Stimulated activated CD4-positive, alpha-beta T cell treated with anti-CD3 and anti-CD28 coated beads, TNF-alpha, amount 100 ng/mL, for 1 hour (primary cell): ENCODE data around the gene ST6GALNAC6.

Experiments used
- DNase-seq, 3 donors: peaks; one replicate each; pipeline ENCODE4 v3.0.0-alpha.2; 2020; ENCODE audit warnings: low read depth in 3 of 3, low spot score in 1 of 3

Gene ST6GALNAC6, protein sequence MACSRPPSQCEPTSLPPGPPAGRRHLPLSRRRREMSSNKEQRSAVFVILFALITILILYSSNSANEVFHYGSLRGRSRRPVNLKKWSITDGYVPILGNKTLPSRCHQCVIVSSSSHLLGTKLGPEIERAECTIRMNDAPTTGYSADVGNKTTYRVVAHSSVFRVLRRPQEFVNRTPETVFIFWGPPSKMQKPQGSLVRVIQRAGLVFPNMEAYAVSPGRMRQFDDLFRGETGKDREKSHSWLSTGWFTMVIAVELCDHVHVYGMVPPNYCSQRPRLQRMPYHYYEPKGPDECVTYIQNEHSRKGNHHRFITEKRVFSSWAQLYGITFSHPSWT

DNA sequence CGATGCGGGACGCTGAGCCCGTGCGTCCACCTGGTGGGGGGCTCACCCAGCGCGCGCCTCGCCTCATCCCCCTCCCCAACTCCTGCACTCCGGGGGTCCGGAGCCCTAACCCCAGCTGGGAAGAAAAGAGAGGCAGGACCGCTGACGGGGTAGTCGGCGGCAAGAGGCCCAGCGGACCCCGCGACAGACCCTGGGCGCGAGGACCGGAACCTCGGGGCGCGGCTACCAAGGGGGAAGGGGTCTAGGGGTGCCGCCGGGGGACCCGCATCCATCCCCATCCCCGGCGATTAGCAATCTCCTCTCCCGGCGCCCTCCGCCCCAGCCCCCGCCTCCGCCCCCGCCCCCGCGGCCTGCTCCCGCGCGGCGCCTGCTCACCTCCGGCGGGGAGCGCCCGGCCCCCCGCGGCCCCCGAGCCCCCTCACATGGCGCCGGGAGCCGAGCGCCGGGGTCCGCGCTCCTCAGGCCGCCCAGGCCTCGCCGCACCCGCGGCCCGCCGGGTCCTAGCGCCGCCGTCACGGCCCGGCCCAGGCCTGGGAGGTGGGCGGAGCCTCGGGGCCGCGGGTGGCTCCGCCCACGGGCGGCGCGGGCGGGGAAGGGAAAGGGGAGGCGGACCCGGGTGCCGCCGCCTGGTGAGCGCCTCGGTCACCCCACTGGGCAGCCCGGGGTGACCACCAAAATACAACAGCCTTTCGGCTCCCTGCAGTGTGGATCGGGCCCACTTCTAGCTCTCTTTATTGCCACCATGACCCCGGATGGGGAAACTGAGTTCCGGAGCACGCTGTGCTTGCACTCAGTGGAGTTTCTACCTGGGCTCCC, at the start of gene ST6GALNAC6:
TSS of gene ST6GALNAC6 (minus strand) at position 476 of the 816 bp plus-strand sequence. CDS start 1,622 bp downstream, outside the sequence.
- DNase-seq: peak in 1 of 3 donors; percentile 70

DNA sequence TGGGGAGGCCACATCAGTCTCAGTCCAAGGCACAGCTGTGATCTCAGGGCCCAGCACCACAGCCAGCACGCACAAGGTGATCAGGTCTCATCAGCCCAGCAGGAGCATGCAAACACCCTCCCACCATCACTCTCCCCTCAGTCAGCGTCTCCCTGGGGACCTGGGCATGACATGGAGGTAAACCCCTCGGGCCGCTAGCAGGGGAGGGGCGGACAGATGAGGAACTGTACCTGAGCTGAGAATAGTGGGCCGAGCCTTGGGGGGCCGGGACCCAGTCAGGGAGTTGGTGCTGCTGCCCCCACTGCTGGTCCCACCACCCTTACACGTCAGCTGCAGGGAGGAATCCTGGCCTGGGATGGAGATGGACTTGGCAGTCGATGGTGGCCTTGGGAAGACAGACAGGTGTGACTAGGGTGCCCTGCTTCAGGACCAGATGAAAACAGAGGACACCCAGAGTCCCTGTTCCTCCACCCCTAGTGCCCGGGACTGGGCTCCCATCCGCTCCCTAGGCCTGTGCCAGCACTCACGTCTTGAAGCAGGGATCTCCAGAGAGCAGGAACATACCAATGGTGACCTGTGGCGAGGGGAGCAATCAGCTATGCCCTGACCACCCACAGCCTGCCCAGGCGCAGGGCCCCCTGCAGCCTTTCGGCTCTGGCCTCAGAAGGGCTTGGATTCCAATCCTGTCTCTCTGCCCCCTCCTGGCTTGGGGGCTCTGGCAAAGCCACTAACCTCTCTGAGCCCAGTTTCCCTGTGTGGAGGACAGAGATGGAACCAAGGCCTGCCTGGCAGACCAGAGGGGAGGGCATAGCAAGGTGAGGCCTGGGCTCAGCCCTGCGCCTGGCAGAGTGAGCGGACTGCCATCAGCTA, 48.7 kb upstream of the ST6GALNAC6 start:
- no peak for DNase-seq

DNA sequence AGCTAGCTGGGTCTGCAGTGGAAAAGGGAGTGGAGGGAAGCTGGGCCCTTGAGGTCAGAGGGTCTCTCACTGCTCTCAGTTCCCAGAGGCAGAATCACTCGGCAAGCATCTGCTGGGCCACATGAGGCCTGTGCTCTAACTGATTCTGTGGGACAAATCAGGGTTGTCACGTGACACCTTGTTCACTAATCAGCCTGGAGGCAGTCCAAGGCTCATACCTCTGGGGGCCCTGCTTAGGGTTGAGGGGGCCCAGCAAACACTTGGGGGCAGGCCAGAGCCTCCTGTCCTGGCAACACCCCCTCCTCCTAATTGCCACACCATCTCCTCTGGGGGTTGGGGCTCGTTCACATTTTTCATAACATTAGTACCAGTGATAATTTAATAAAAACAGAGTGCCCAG, 47.3 kb upstream of the ST6GALNAC6 start:
- DNase-seq: no peak

DNA sequence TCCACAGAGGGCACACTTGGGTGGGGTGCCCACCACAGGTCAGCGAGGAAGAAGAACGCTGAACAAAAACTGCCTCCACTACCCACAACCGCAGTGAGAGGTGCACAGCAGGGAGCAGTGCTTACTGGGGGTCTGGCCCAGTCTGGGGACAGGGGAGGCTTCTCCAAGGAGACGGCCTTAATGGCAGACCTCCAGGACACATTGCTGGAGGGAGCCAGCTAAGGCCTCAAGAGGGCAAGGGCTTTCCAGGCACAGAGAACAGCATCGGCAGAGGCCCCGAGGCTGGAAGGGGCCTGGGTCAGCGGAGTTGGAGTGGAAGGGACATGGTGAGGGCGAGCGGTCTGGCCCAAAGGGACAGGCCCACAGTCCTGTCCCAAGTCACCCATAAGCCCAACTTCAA, 46.5 kb upstream of the ST6GALNAC6 start:
- DNase-seq: no peak

DNA sequence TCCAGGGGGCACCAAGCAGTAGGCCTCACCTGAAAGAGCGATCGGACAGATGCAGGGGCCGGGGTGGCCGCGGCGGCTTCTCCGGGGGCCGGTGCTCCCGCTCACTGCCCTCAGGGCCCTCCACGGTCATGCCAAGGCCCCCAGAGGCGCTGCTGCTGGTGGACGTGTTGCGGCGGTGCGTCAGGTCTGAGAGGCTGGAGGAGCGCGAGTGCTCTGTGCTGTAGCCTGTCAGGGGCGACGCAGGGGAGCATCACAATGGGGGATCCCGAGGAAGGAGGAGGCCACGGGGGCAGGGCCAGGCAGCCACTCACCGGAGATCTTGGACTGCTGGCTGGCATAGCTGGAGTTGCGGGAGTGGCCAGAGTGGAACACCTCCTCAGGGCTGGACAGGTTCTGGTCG, 45.9 kb upstream of the ST6GALNAC6 start:
- DNase-seq: no peak

DNA sequence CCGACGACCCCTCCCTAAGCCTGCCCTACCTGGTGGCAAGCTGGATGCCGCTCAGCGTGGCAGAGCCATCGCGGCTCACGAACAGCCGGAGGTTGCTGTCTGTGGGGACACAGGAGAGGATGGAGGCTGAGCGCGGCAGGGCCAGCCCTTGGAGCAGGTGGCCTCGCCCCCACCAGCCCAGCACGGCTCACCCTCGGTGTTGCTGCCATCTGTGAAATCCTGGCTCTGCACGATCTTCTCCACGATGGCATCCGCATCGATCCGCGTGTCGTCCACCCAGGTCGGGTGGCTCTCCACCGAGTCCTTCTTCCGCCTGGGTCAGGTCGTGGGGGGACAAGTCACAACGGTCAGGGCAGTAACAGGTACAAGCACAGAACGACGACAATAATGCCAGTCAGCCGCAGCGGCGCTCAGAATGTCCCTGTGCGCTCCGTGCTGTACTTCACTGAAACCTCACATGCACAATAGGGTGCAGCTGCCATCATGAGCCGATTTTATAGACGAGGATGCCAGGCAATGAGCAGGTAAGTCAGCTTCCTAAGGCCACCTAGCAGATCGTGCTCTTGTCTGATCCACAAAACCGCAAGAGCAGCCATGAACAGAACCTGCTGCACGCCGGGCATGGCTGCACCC, 45.3 kb upstream of the ST6GALNAC6 start:
- no peak for DNase-seq

DNA sequence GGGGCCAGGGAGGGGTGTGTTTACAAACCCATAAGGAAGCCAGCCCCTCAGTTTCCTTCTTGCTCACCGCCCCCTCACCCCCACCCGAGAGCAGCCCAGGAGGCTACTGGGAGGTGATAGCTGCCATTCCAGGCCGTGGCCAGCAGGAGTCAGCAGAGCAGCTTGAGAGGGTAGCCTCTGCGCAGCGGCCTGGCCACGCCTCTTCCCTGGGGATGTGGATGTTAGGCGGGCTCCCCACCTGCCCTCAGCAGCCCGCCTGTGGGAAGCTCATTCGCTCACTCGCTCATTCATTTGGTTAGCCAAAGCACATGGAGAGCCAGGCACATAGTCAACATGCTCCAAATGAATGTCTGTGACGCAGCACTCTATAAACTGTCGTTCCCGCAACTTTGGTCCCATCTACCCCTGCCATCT, 44.3 kb upstream of the ST6GALNAC6 start:
- peak in 2 of 3 donors; percentile 60 to 72 for DNase-seq

DNA sequence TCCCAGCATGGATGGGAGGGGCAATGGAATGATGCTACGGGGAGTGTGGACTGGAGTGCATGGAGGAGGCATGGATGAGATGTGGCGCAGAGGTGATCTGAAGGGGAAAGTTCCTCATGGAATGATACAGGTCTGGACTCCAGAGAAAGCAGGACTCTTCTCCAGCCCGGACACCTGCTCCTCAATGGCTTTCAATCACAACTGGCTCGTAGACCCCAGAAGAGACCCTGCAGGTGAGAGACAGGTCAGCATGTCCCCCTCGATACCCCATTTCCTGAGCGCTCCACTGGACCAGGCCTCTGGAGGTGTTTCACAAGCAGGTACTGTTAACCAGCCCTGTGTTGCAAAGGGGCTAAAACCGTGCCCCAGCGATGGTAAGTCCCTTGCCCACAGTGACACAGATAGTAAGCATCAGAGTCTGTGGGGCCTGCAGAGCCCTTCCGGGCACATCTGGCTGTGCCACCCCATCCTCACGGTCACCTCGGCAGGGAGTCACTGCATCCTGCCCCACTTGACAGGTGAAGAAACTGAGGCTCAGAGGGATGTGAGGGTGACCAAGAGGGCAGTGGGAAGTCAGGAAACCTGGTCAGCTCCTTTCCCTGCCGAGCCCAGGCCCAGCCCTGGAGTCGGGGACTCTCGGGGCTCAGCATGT, 43.7 kb upstream of the ST6GALNAC6 start:
- no peak for DNase-seq

DNA sequence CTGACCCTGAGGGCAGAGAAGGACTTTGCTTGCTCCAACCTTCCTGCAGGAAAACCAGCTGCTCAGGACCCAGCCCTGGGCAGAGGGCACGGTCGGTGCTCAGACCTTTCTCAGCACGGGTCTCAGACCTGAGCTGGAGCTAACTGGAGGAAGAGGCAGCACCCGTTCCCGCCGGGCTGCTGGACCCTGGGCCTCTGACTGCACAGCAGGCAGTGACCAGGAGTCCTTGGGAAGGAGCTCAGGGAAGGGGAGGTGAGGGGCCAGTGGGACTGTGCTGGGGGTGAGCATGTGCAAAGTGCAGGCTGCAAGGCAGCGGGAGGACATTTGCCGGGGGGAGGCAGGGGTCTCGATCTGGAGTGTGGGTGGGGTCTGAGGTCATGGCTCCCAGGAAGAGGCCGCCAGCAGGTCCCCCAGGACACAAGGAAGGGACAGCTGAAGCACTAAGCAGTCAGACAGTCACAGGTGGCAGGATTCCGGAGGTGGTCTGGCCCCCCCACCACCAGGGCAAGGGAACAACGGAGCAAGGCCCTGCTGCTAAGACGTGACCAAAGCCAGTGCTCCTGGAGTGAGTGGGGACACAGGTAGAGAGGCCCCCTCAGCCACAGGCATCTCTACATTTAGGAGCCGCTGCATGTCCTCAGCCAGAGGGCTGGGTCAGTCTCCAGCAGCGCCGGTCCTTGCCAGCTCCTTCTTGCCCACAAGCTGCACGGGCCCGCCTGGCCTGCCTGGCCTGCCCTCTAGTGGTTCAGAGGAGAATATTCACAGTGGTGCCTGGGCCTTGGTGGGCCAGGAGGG, 43.0 kb upstream of the ST6GALNAC6 start:
- no peak for DNase-seq

DNA sequence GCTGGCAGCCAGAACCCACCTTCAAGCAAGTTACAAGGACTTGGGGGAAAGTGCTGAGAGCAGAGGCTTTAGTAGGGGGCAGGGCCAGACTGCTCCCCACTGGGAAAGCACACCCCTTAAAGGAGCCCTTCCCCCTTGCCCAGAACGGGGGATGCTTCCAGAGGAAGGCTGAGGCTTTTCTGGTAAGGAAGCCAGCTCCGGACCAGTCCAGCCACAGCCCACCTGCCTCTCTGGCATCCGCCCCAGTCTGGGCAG, 42.5 kb upstream of the ST6GALNAC6 start:
- DNase-seq: no peak

DNA sequence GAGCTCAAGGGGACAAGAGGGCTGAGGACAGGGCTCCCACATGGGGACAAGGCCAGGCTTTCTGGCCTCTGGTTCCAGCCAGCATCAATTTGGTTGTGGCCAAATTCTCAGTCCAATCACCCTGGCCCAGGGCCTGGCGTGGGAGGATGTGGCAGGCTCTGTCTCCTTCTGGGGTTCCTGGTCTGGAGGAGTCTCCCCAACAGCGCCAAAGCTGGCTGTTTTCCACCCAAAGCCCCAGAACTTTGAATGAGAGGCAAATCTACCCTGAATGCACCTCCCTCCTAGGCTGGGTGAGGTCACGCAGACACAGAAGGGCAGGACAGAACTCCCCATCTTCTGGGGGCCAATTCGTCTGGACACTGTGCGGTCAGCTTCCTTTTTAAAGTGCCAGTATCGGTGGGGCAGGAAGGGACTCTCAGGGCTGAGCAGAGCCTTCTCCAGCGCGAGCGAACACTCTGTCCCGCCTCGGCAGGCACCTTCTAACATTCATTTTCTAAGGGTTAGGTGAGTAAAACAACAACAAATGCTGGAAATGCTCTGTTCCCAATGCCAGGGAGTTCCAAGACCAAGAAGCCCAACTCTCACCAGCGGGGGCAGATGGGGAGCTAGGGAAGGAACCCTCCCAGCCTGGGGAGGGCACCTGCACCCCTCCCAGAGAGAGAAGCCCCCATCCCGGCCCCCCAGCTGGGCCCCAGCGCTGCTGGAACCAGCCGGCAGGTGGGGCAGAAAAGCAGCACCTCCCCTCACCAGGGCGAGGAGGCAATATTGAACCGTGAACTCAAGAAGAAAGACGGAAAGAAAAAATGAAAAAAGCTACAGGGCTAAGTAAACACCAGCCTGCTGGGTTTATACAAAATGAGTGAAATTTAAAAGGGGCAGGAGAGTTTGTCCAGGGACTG, 41.9 kb upstream of the ST6GALNAC6 start:
- DNase-seq: no peak

DNA sequence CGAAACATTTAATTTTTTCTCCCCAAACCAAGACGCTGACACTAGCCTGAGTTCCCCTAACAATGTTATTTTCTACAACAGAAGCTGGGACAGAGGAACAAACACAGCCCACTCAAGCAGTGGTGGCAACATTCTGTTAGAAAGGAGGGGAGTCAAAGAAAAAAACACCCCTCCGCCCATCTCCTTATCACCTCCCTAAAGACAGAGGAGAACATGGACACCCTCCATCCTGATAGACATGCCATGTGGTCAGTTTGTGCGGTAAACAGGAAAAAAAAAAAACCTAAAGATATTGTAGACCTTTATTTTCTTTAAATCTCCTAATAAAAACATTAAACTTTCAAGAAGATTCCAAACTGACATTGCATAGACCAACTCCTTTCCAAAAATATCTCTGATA, 41.2 kb upstream of the ST6GALNAC6 start:
- no peak for DNase-seq

DNA sequence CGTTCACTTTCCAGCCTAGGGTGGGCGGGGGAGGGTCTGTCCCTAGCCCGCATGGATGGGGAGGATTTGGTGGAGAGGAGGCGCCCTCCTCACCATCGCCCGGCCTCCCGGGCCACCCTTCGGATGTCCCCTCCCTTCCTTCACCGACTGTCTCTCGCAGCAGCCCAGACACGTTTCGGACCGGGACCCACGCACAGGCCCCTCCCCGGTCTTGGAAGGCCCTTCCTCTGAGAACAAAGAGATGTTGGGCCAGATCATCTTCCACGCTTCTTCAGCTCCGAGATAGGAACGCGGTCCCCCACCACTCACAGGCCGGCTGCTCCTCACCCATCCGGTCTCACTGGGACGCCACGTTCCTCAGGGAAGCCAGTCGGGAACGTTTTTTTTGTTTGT, 38.9 kb upstream of the ST6GALNAC6 start:
- no peak for DNase-seq

DNA sequence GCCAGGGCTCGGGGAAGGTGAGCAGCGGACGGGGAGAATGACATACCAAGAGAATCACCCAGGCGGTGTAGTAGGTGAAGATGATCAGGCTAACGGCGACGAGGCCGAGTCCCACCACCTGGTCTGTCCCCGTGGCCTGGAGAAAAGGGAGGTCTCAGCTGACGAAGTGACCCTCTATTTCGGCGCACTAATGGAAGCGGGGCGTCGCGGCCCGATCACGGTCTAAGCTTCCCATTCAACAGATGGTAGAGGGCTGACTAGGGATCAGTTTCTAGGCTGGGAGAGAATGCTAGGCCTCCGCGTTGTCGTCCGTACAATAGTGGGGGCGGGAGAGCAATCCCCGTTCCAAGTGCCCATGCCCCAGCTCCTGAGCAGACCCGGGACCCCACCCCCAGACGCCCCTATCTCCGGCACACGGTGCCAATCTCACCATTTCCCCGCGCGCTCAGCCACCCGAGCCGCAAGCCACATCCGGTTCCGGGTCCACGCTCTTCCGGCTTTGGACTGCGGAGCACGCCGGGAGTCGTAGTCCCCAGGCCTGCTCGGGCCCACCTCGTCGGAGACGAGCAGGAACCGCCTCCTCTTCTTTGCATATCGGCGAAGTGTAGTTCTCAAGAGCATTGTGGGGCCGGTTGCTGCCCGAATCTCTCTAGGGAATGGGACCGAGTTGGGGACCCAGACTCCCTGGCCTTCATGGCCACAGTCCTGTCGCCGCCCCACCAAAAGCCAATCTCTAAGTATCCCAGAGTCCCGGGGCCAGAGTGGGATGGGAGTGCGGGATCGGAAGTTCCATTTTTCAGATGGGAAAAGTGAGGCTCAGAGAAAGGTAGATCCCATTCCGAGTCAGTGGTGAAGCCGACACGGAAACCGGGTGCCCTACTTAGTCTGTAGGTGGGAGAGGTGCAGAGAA, 38.2 kb upstream of the ST6GALNAC6 start, which contains the start of gene DPM2:
TSS of gene DPM2 (minus strand) at position 467 of the 910 bp plus-strand sequence. CDS start at position 433, 34 bp downstream.
- DNase-seq: peak; percentile 56 to 77 (median 67)

DNA sequence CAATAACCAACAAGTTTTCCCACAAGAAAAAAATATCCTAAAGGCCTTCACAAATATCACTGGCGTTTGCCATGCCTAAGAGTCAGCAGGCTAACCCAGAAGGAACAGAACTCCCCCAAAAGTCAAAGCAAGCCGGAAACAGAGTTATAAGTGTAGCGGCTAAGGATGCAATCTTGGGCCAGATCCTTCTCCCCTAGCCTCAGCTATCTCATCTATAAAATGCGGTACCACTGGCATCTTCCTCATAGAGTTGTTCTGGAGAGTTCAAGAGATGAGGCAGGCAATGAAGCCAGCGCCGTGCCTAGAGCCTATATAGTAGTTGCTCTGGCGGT, 37.6 kb upstream of the ST6GALNAC6 start:
- DNase-seq: no peak

DNA sequence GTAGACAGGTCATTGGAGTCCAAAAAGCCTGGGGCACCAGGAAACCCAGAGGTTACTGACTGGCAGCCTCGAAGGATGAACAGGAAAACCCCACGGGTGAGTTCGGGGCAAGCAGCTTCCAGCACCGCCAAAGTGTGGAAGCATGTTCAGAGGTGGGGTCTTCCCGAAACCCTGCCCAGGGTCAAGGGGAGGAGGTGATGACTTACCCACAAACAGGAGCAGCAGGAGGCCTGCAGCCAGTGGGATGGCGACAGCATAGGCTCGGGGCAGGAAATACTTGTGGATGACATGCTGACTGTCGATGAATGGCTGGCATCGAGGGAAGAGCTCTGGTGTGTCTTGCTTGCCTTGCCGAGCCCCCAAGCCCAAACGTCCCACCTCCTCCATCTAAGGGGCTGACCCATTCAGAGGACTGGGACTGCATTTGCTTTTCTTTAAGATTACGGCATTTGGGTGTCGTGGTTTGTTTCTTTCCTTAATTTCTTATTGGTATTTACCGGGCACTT, 37.0 kb upstream of the ST6GALNAC6 start:
- DNase-seq: no peak

DNA sequence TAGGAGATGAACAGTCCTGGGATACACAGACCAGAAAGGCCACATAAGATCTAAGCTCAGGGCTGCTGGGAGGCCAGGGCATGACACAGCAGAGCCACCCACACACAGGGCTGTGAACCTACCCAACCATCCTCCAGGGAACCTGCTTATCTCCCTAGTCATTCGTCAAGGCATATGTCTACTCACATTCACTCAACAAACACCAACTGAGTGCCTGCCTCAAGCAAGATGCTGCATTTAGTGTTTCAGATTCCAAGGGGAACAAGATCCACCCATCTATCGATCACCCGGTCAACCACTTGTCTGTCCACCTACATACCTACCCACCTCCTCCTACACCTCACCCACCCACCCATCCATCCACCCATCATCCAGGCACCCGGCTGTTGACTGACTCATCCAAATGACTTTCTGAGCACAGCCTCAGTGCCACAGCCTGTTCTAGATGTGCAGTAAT, 36.4 kb upstream of the ST6GALNAC6 start:
- DNase-seq: no peak

DNA sequence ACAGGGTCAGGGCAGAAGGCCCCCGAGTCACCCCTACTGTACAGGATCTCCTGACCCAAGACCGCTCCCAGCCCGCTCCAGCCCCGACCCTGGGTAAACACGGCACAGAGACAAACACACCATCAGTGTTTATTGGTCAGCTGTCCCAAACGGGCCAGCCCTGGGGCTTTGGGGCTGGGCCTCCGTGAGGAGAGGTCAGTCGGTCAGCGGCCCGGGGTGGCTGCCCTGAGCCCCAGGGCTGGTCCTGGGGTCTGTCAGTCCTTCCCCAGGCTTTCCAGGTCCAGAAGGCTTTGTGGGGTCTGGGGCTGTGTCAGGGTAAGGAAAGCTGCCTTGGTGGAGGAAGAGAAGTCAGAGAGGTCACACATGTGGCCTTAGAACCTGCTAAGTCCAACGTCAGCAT, 35.6 kb upstream of the ST6GALNAC6 start:
- no peak for DNase-seq
